ENCODE measurements around the gene CYRIA. TPM values are rescaled to one million over a fixed set of nuclear protein-coding genes. Genes with fewer than 3 reads are reported as not detected.

Gene CYRIA
- total RNA-seq, 1 experiment from 2014 or later: 2.3 TPM

GRCh38 chr2:16644221-16644925, 21.3 kb downstream of the CYRIA start:
- H3K4me2 ChIP-seq (ENCODE audit: low read depth, low read length, poor library complexity, severe bottlenecking): no peak overlapping the region
- no peaks in the 10 kb centered on the region for H3K4me1 ChIP-seq (ENCODE audit: low read length)
- no peak overlapping the region for H3K27ac ChIP-seq (ENCODE audit: low read length)
- H3K79me2 ChIP-seq (ENCODE audit: low read length): no peaks in the 10 kb centered on the region
- no peaks in the 10 kb centered on the region for H3K9me2 ChIP-seq (replicated peaks; ENCODE audit: insufficient read depth, low read length)
- no peak for DNase-seq
- H3K36me3 ChIP-seq (ENCODE audit: insufficient read depth, low read length): no peaks in the 10 kb centered on the region
- H2AFZ ChIP-seq (ENCODE audit: low read length): no peak overlapping the region
- H4K20me1 ChIP-seq (ENCODE audit: insufficient read depth, low read depth, low read length): no peaks in the 10 kb centered on the region
- H3K27me3 ChIP-seq (ENCODE audit: low read length): no peaks in the 10 kb centered on the region
- H3K4me3 ChIP-seq (ENCODE audit: low read length): no peak overlapping the region
- no peak overlapping the region for H3K9ac ChIP-seq (ENCODE audit: low read length)
- H3K9me3 ChIP-seq (ENCODE audit: low read length): no peaks in the 10 kb centered on the region

DNA sequence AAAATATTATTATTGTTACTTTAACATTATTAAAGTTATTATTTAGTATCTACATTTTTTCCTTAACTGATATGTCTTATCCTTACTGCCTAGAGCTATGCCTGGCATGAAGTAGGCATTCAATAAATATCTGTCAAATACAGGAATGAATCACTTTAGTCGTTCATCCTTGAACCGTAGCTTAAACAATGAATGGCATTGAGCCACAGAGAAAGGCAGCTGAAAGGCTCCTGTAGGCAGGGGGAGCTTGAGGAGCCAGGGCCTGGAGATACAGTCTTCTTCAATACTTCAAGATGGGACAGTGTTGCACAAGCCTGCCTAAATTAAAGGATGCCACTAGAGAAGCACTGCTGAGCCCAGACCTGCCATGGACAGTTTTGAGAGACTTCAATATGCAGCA, 22.5 kb downstream of the CYRIA start:
- Histone ChIP-seq H3K9me2 (replicated peaks; ENCODE audit: insufficient read depth, low read length) (no peaks in the 10 kb centered on the region), H3K27me3 (ENCODE audit: low read length) (no peaks in the 10 kb centered on the region), H3K36me3 (ENCODE audit: insufficient read depth, low read length) (no peaks in the 10 kb centered on the region), H4K20me1 (ENCODE audit: insufficient read depth, low read depth, low read length) (no peaks in the 10 kb centered on the region), H3K27ac (ENCODE audit: low read length) (no peak overlapping the region), H3K9me3 (ENCODE audit: low read length) (no peaks in the 10 kb centered on the region), H3K4me3 (ENCODE audit: low read length) (no peak overlapping the region), H3K9ac (ENCODE audit: low read length) (no peak overlapping the region), H3K4me2 (ENCODE audit: low read depth, low read length, poor library complexity, severe bottlenecking) (no peak overlapping the region), H3K4me1 (ENCODE audit: low read length) (no peaks in the 10 kb centered on the region), H2AFZ (ENCODE audit: low read length) (no peak overlapping the region), H3K79me2 (ENCODE audit: low read length) (no peaks in the 10 kb centered on the region)
- no peak for DNase-seq

GRCh38 chr2:16642088-16642487, 23.5 kb downstream of the CYRIA start:
- Histone ChIP-seq H3K9me3 (ENCODE audit: low read length) (no peaks in the 10 kb centered on the region), H3K36me3 (ENCODE audit: insufficient read depth, low read length) (no peaks in the 10 kb centered on the region), H3K9me2 (replicated peaks; ENCODE audit: insufficient read depth, low read length) (no peaks in the 10 kb centered on the region), H3K4me3 (ENCODE audit: low read length) (no peak overlapping the region), H3K27me3 (ENCODE audit: low read length) (no peaks in the 10 kb centered on the region), H3K79me2 (ENCODE audit: low read length) (no peaks in the 10 kb centered on the region), H3K4me1 (ENCODE audit: low read length) (no peaks in the 10 kb centered on the region), H3K27ac (ENCODE audit: low read length) (no peak overlapping the region), H4K20me1 (ENCODE audit: insufficient read depth, low read depth, low read length) (no peaks in the 10 kb centered on the region), H3K4me2 (ENCODE audit: low read depth, low read length, poor library complexity, severe bottlenecking) (no peak overlapping the region), H2AFZ (ENCODE audit: low read length) (no peak overlapping the region), H3K9ac (ENCODE audit: low read length) (no peak overlapping the region)
- DNase-seq: no peak

DNA sequence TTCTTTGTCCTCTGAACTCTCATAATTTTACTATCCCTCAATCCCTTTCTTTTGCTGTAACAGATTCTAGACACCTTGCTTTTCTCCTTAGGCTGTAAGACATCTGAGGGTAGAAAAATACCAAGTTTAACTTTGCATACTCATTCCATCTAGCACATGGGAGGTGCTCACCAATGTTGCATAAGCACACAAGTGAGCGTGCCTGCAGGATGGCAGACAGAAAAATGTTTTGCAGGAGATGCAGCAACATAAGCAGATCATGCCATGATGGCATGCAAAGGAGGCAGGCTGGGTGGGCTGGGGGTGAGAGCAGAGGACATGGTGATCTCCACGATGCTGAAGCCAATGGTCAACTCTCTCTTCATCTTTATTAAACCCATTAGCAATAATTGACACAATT, 24.1 kb downstream of the CYRIA start:
- H3K27ac ChIP-seq (ENCODE audit: low read length): no peak overlapping the region
- no peak for DNase-seq
- H3K4me1 ChIP-seq (ENCODE audit: low read length): no peaks in the 10 kb centered on the region
- no peak overlapping the region for H3K9ac ChIP-seq (ENCODE audit: low read length)
- no peak overlapping the region for H3K4me3 ChIP-seq (ENCODE audit: low read length)
- no peaks in the 10 kb centered on the region for H3K36me3 ChIP-seq (ENCODE audit: insufficient read depth, low read length)
- no peaks in the 10 kb centered on the region for H3K9me3 ChIP-seq (ENCODE audit: low read length)
- H3K79me2 ChIP-seq (ENCODE audit: low read length): no peaks in the 10 kb centered on the region
- H4K20me1 ChIP-seq (ENCODE audit: insufficient read depth, low read depth, low read length): no peaks in the 10 kb centered on the region
- H3K27me3 ChIP-seq (ENCODE audit: low read length): no peaks in the 10 kb centered on the region
- no peak overlapping the region for H3K4me2 ChIP-seq (ENCODE audit: low read depth, low read length, poor library complexity, severe bottlenecking)
- H2AFZ ChIP-seq (ENCODE audit: low read length): no peak overlapping the region
- no peaks in the 10 kb centered on the region for H3K9me2 ChIP-seq (replicated peaks; ENCODE audit: insufficient read depth, low read length)

DNA sequence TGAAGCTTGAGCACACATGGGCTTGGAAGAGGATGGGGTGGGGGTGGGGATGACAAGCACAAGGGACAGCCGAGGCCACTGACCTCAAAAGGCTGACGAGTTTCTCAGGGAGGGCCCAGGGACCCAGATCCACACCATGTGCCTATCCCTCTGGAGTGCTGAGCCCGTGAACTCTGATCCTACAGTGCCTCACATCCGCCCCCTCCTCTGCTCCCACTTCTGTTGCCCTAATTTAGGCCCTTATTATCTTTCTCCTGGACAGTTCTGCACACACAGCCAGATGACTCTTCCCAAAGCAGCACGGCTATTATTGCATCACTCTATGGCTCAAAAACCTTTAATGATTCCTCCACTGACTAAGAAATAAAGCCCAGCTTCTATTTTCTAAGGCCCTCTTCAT, 24.8 kb downstream of the CYRIA start:
- Histone ChIP-seq H3K79me2 (ENCODE audit: low read length) (no peaks in the 10 kb centered on the region), H4K20me1 (ENCODE audit: insufficient read depth, low read depth, low read length) (no peaks in the 10 kb centered on the region), H3K4me3 (ENCODE audit: low read length) (no peak overlapping the region)

DNA sequence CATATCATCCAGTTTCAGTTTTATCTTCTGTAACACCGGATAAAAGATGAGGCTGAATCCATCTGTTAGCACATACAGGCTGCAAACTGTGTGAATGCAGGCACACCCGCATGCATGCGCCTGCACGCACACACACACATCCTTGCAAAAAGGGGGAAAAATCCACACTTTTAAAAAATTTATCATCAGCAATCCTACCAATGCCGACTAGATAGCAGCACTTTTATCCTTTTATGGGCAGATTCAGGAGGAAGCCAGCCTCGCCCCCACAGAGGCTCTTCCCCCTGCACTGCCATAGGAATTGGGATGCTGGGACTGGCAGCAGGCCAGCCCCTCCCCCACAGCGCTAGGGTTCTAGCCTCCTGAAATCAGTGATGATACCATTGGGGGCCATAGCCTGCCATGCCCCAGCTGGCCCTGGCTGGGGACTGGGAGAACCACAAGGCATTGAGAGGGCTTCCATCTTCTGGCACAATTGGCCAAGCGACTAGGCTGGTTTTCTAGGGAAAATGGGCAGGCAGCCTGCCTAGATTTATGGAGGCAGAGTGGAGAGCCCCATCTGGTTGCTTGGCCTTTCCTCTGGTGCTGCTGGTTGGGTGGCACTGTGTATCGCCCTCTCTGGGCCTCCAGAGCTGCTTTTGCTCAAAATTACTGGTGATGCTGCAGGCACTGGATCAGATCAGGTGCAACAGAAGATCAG, 25.5 kb downstream of the CYRIA start:
- no peaks in the 10 kb centered on the region for H4K20me1 ChIP-seq (ENCODE audit: insufficient read depth, low read depth, low read length)
- DNase-seq: no peak
- no peak overlapping the region for H3K4me3 ChIP-seq (ENCODE audit: low read length)
- H3K27me3 ChIP-seq (ENCODE audit: low read length): no peaks in the 10 kb centered on the region
- no peaks in the 10 kb centered on the region for H3K9me3 ChIP-seq (ENCODE audit: low read length)
- no peaks in the 10 kb centered on the region for H3K36me3 ChIP-seq (ENCODE audit: insufficient read depth, low read length)
- no peak overlapping the region for H3K4me2 ChIP-seq (ENCODE audit: low read depth, low read length, poor library complexity, severe bottlenecking)
- no peak overlapping the region for H3K27ac ChIP-seq (ENCODE audit: low read length)
- H3K9me2 ChIP-seq (replicated peaks; ENCODE audit: insufficient read depth, low read length): no peaks in the 10 kb centered on the region
- no peaks in the 10 kb centered on the region for H3K4me1 ChIP-seq (ENCODE audit: low read length)
- H2AFZ ChIP-seq (ENCODE audit: low read length): no peak overlapping the region
- H3K79me2 ChIP-seq (ENCODE audit: low read length): no peaks in the 10 kb centered on the region
- H3K9ac ChIP-seq (ENCODE audit: low read length): no peak overlapping the region

More for the DNA sequence above, 24.8 kb downstream of the CYRIA start:
- H3K9me2 ChIP-seq (replicated peaks; ENCODE audit: insufficient read depth, low read length): no peaks in the 10 kb centered on the region
- no peaks in the 10 kb centered on the region for H3K27me3 ChIP-seq (ENCODE audit: low read length)
- no peaks in the 10 kb centered on the region for H3K36me3 ChIP-seq (ENCODE audit: insufficient read depth, low read length)
- no peak overlapping the region for H3K4me2 ChIP-seq (ENCODE audit: low read depth, low read length, poor library complexity, severe bottlenecking)
- H2AFZ ChIP-seq (ENCODE audit: low read length): no peak overlapping the region
- no peak overlapping the region for H3K9ac ChIP-seq (ENCODE audit: low read length)
- H3K4me1 ChIP-seq (ENCODE audit: low read length): no peaks in the 10 kb centered on the region
- H3K9me3 ChIP-seq (ENCODE audit: low read length): no peaks in the 10 kb centered on the region
- DNase-seq: no peak
- no peak overlapping the region for H3K27ac ChIP-seq (ENCODE audit: low read length)

DNA sequence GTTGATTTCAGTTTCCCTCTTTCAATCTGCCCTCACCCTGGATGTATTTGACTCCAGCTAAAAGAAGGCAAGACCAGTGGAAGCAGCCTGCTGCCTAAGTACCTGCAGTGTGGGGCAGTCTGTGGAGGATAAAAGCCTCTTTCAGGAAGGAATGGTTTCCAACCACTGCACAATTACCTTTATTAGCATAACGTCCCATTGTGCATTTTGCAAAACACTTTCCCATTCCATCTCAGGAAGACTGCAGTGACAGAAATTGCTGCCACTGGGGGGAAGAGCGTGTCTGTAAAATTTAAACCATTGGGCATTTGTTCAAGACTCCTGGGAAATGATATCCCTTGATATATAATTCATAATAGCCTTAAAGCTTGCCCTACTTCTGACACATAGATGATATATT, 26.2 kb downstream of the CYRIA start:
- Histone ChIP-seq H3K4me3 (ENCODE audit: low read length) (no peak overlapping the region), H3K36me3 (ENCODE audit: insufficient read depth, low read length) (no peaks in the 10 kb centered on the region), H3K79me2 (ENCODE audit: low read length) (no peaks in the 10 kb centered on the region), H2AFZ (ENCODE audit: low read length) (no peak overlapping the region), H3K9me2 (replicated peaks; ENCODE audit: insufficient read depth, low read length) (no peaks in the 10 kb centered on the region), H3K4me1 (ENCODE audit: low read length) (no peaks in the 10 kb centered on the region), H3K4me2 (ENCODE audit: low read depth, low read length, poor library complexity, severe bottlenecking) (no peak overlapping the region), H3K27me3 (ENCODE audit: low read length) (no peaks in the 10 kb centered on the region), H3K27ac (ENCODE audit: low read length) (no peak overlapping the region), H3K9me3 (ENCODE audit: low read length) (no peaks in the 10 kb centered on the region), H3K9ac (ENCODE audit: low read length) (no peak overlapping the region), H4K20me1 (ENCODE audit: insufficient read depth, low read depth, low read length) (no peaks in the 10 kb centered on the region)
- DNase-seq: no peak

DNA sequence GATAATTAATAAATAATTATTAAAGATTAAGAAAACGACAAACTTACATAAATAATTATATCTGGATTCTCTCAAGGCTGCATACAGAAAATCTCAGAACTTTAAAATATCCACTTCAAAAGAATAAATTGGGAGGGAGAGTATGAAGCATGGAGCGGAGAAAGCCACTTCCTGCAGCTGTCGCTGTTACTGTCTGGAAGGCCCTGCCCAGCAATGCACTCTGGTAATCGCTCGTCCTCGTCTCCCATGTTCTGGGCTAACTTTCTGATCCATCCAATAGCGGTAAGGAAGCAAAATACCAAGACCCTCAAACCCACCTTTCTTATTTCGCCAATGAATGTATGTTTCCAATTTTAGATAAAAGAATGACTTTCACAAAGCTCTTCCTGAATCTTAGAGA, 26.7 kb downstream of the CYRIA start:
- no peaks in the 10 kb centered on the region for H3K79me2 ChIP-seq (ENCODE audit: low read length)
- no peak overlapping the region for H2AFZ ChIP-seq (ENCODE audit: low read length)
- no peak overlapping the region for H3K27ac ChIP-seq (ENCODE audit: low read length)

More for the DNA sequence above, 26.7 kb downstream of the CYRIA start:
- no peaks in the 10 kb centered on the region for H3K9me3 ChIP-seq (ENCODE audit: low read length)
- no peak overlapping the region for H3K9ac ChIP-seq (ENCODE audit: low read length)
- no peaks in the 10 kb centered on the region for H3K4me1 ChIP-seq (ENCODE audit: low read length)
- no peak overlapping the region for H3K4me3 ChIP-seq (ENCODE audit: low read length)
- H3K4me2 ChIP-seq (ENCODE audit: low read depth, low read length, poor library complexity, severe bottlenecking): no peak overlapping the region
- no peaks in the 10 kb centered on the region for H3K9me2 ChIP-seq (replicated peaks; ENCODE audit: insufficient read depth, low read length)
- no peaks in the 10 kb centered on the region for H3K27me3 ChIP-seq (ENCODE audit: low read length)
- no peaks in the 10 kb centered on the region for H3K36me3 ChIP-seq (ENCODE audit: insufficient read depth, low read length)
- DNase-seq: no peak
- no peaks in the 10 kb centered on the region for H4K20me1 ChIP-seq (ENCODE audit: insufficient read depth, low read depth, low read length)

All from Karpas-422 (cell line).